Small intestine (tissue), 7 donors: ENCODE results near the gene CDIPT. TPM values are rescaled to one million over a fixed set of nuclear protein-coding genes. Genes with fewer than 3 reads are reported as not detected.

ENCODE experiments used
- DNase-seq, 2 donors: peaks; one replicate each; pipeline versions ENCODE4 v3.0.0 to v3.0.0-alpha.2; 2013
- FAIRE-seq: peaks from 2 replicates; lab custom pipeline; 2012; peaks lifted over from hg19 to GRCh38; lab: Jason Lieb, UNC
- H3K27ac ChIP-seq, 3 donors: one replicate each; pipeline ENCODE4 v1.5.1; 2013; ENCODE audit warnings: low read length in 2 of 3, mild to moderate bottlenecking in 2 of 3, control low read depth in 1 of 3, inconsistent platforms in 1 of 3, low read depth in 1 of 3, moderate library complexity in 1 of 3
- H3K27me3 ChIP-seq, 3 donors: one replicate each; pipeline ENCODE4 v1.6.1; 2013; ENCODE audit warnings: low read length in 3 of 3, inconsistent platforms in 1 of 3; ENCODE audit not compliant: control insufficient read depth in 3 of 3, insufficient read depth in 3 of 3
- H3K36me3 ChIP-seq, 3 donors: one replicate each; pipeline ENCODE4 v1.6.1; 2013; ENCODE audit warnings: low read length in 3 of 3, inconsistent platforms in 1 of 3, low read depth in 1 of 3, mild to moderate bottlenecking in 1 of 3, moderate library complexity in 1 of 3; ENCODE audit not compliant: control insufficient read depth in 3 of 3, insufficient read depth in 2 of 3
- H3K4me1 ChIP-seq, 3 donors: one replicate each; pipeline ENCODE4 v1.6.1; 2013; ENCODE audit warnings: low read length in 2 of 3, inconsistent platforms in 1 of 3, low read depth in 1 of 3, mild to moderate bottlenecking in 1 of 3, moderate library complexity in 1 of 3; ENCODE audit not compliant: control insufficient read depth in 3 of 3, insufficient read depth in 2 of 3
- H3K4me3 ChIP-seq, 3 donors: one replicate each; pipeline ENCODE4 v1.5.1; 2013; ENCODE audit warnings: low read length in 3 of 3, control low read depth in 1 of 3, inconsistent platforms in 1 of 3, low read depth in 1 of 3, mild to moderate bottlenecking in 1 of 3, moderate library complexity in 1 of 3
- H3K9me3 ChIP-seq, 2 donors: one replicate each; pipeline ENCODE4 v1.6.1; 2013; ENCODE audit warnings: low read depth in 1 of 2, low read length in 1 of 2; ENCODE audit not compliant: control insufficient read depth in 2 of 2, insufficient read depth in 1 of 2
- WGBS, 3 donors: extraction: QIAGEN DNeasy Blood & Tissue Kit; methylation state at CpG; one replicate each; pipeline ENCODE4 v1.1.7; 2013; 5-methylcytosine and 5-hydroxymethylcytosine counted together
- polyA plus RNA-seq, 4 donors: library from polyadenylated mRNA; stranded (reverse) in 3 of 4; unstranded in 1 of 4; fragments of 200-250 nt in 3 of 4; fragments of 120-200 nt in 1 of 4; gene quantifications; one replicate each; pipeline versions ENCODE4 v1.2.1 to v1.2.3, GENCODE V29; 2013
- donor health status: healthy with polysubstance abuse.
- donor health status: control.
- donor health status: control.
- donor health status: Bipolar disorder and iron deficiency.
- donor health status: healthy.

CDIPT gene
- polyA plus RNA-seq, 4 donors: 51.9 to 76.9 (median 61.2) TPM

DNA sequence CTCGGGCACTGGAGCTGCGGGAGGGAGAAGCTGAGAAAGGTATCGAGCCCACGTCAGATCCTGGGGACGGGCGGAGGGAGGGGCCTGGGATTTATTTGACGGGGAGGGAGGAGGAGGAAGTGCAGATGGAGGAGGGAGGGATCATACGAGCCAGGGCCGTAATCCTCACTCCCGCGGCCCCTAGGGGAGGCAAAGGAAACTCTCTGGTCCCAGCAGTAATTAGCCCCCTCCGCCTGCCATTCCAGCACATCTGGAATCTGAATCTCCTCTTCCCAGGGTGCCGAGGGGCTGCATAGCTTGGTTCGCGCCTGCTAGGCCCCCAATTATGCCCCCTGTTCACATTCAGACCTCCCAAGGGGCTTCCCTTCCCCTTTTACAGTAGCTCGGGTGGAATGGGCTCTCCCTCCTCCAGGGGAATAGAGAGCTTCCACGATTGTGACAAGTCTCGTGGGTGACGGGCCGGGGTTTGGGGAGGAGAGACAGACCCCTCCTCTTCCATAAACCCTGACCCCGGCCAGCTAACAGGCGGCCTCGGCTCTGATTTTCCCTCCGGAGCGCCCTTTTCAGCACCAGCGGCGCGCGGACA, 36.6 kb upstream of the CDIPT start, which contains the start of gene SEZ6L2:
Gene SEZ6L2 (minus strand): TSS at position 35 of the 586 bp plus-strand sequence. CDS start 531 bp downstream, outside the sequence.
- 1% methylated on average over 26 to 29 of the region's 29 CpGs for WGBS, 3 donors
- peaks cover 0 to 9% (median 0%) of the 10 kb centered on the region in 3 donors for H3K27me3 ChIP-seq
- DNase-seq (peak; percentile 86 to 94), FAIRE-seq (no peak)
- H3K4me3 ChIP-seq: peak within 1 kb of the TSS; percentile 53 to 63 (median 53)
- H3K27ac ChIP-seq: peak within 1 kb of the TSS; percentile 5 to 90 (median 80)
- H3K9me3 ChIP-seq: no peaks in the 10 kb centered on the region
- peaks cover 0 to 20% (median 0%) of the 10 kb centered on the region in 3 donors for H3K36me3 ChIP-seq
- H3K4me1 ChIP-seq: peaks cover 0 to 34% (median 0%) of the 10 kb centered on the region in 3 donors

GRCh38 chr16:29898804-29899515, 35.9 kb upstream of the CDIPT start:
- H3K9me3 ChIP-seq: no peaks in the 10 kb centered on the region
- peak overlapping the region in 2 of 3 donors; percentile 28 to 53 for H3K4me3 ChIP-seq
- peak in 1 of 2 donors; percentile 87 for DNase-seq
- H3K4me1 ChIP-seq: peaks cover 0 to 38% (median 0%) of the 10 kb centered on the region in 3 donors
- H3K36me3 ChIP-seq: peaks cover 0 to 21% (median 0%) of the 10 kb centered on the region in 3 donors
- H3K27me3 ChIP-seq: peaks cover 0 to 9% (median 0%) of the 10 kb centered on the region in 3 donors
- H3K27ac ChIP-seq: peak overlapping the region; percentile 4 to 90 (median 80)
- WGBS, 3 donors: 1 to 3% (median 2%) methylated on average over 24 to 25 of the region's 25 CpGs
- FAIRE-seq: no peak

- peak overlapping the region in 1 of 3 donors; percentile 53 for H3K4me3 ChIP-seq
These were observed 35.2 kb upstream of the CDIPT start for GRCh38 chr16:29898135-29898803.

DNA sequence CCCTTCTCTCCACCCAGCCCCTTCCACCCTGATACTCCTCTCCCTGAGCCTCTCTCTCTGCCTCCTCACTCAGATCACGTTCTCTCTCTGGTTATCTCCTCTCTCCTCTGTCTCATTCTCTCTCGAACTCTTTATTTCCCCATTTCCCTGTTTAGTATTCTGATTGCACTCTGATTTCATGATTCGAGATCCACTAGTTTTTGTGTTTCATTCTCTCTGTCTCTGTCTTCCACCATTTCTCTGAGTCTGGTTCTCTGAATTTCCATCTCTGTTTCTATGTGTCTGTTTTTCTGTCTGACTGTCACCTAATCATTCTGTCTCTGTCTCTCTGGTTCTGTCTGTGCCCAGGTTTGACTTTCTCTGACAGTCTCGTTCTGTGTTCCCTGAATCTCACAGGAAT, 34.3 kb upstream of the CDIPT start:
- WGBS, 3 donors: 36 to 56% (median 47%) methylated on average over 4 of the region's 4 CpGs
- Histone ChIP-seq H3K4me1 (peaks cover 0 to 53% (median under 1%) of the 10 kb centered on the region in 3 donors), H3K9me3 (no peaks in the 10 kb centered on the region), H3K4me3 (no peak overlapping the region), H3K36me3 (peaks cover 0 to 21% (median 0%) of the 10 kb centered on the region in 3 donors), H3K27me3 (peaks cover 0 to 9% (median 0%) of the 10 kb centered on the region in 3 donors), H3K27ac (no peak overlapping the region)
- DNase-seq (no peak), FAIRE-seq (no peak)

More at GRCh38 chr16:29898135-29898803, 35.2 kb upstream of the CDIPT start:
- FAIRE-seq (no peak), DNase-seq (peak in 1 of 2 donors; percentile 28)
- H3K27ac ChIP-seq: peak overlapping the region in 1 of 3 donors; percentile 90
- H3K9me3 ChIP-seq: no peaks in the 10 kb centered on the region
- WGBS, 3 donors: 11 to 21% (median 20%) methylated on average over 7 to 9 of the region's 9 CpGs
- H3K4me1 ChIP-seq: peaks cover 0 to 44% (median 0%) of the 10 kb centered on the region in 3 donors
- H3K27me3 ChIP-seq: peaks cover 0 to 9% (median 0%) of the 10 kb centered on the region in 3 donors
- peaks cover 0 to 16% (median 0%) of the 10 kb centered on the region in 3 donors for H3K36me3 ChIP-seq

GRCh38 chr16:29896841-29897240, 33.8 kb upstream of the CDIPT start:
- Histone ChIP-seq H3K9me3 (no peaks in the 10 kb centered on the region), H3K4me3 (no peak overlapping the region), H3K27me3 (peaks cover 0 to 9% (median 0%) of the 10 kb centered on the region in 3 donors), H3K36me3 (peaks cover 0 to 21% (median 0%) of the 10 kb centered on the region in 3 donors), H3K27ac (no peak overlapping the region), H3K4me1 (peaks cover 0 to 53% (median 4%) of the 10 kb centered on the region in 3 donors)
- DNase-seq (no peak), FAIRE-seq (no peak)
- WGBS, 3 donors: 42 to 61% (median 47%) methylated on average over 10 to 15 of the region's 15 CpGs

DNA sequence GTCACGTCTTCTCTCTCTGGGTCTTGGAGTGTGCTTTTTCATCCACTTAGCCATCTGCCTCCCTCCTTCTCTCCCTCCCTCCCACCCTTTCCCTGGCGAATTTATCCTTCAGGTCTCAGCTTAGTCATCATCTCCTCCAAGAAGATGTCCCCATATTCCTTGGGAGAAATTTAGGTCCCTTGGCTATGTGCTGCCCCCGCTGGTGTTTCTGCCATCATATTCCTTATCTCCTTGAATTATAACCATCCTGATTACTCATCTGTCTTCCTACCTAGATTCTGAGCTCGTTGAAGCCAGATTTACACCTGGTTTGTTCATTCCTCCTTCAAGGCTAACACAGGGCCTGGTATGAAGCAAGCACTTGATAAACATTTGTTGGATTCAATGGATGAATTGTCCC, 31.3 kb upstream of the CDIPT start:
- Histone ChIP-seq H3K27me3 (peaks cover 0 to 9% (median 0%) of the 10 kb centered on the region in 3 donors), H3K9me3 (no peaks in the 10 kb centered on the region), H3K36me3 (peaks cover 0 to 20% (median 0%) of the 10 kb centered on the region in 3 donors), H3K4me1 (peaks cover 0 to 42% (median 4%) of the 10 kb centered on the region in 3 donors), H3K4me3 (no peak overlapping the region), H3K27ac (no peak overlapping the region)
- FAIRE-seq: no peak
- 50 to 67% (median 64%) methylated on average over 4 of the region's 4 CpGs for WGBS, 3 donors
- DNase-seq: no peak

DNA sequence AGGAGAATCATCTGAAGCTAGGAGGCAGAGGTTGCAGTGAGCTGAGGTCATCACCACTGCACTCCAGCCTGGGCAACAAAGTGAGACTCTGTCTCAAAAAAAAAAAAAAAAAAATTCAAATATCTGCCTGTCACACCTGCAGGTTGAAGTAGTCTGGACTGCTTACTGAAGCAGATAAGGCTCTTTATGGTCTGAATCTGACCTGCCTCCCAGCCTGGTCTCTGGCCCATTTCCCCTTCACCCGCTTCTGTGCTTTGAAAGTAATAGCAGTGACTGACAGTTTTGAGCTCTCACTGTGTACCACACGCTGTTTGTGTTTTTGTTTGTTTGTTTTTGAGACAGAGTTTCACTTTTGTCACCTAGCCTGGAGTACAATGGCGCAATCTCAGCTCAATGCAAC, 30.5 kb upstream of the CDIPT start:
- H3K27ac ChIP-seq: peak overlapping the region in 1 of 3 donors; percentile 87
- 51 to 70% (median 57%) methylated on average over 3 of the region's 3 CpGs for WGBS, 3 donors
- H3K4me3 ChIP-seq: no peak overlapping the region
- DNase-seq (peak in 1 of 2 donors; percentile 51), FAIRE-seq (no peak)
- H3K4me1 ChIP-seq: peaks cover 0 to 39% (median 4%) of the 10 kb centered on the region in 3 donors
- H3K9me3 ChIP-seq: no peaks in the 10 kb centered on the region
- peaks cover 0 to 6% (median 0%) of the 10 kb centered on the region in 3 donors for H3K27me3 ChIP-seq
- H3K36me3 ChIP-seq: peaks cover 0 to 22% (median 0%) of the 10 kb centered on the region in 3 donors

DNA sequence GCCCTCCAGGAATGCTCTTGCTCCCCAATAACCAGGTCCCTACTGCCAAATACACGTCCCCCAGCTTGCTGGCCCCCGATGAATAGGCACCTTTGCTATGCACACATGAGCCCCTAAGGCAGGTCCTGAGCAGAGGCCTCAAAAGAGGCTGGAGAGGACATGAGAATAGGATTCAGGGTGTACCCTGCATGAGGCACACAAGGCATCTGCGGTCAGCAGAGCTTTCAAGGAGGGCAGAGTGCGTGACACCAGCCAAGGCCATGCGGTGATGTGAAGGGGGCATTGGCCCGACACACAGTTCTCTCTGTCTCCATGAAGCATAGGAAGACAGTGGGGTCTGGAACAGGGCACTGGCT, 29.4 kb upstream of the CDIPT start:
- no peak for FAIRE-seq
- no peaks in the 10 kb centered on the region for H3K9me3 ChIP-seq
- no peak for DNase-seq
- H3K36me3 ChIP-seq: peaks cover 0 to 31% (median 0%) of the 10 kb centered on the region in 3 donors
- H3K4me3 ChIP-seq: no peak overlapping the region
- peak overlapping the region; percentile 55 to 87 (median 82) for H3K27ac ChIP-seq
- H3K27me3 ChIP-seq: peaks cover 0 to 1% (median 0%) of the 10 kb centered on the region in 3 donors
- peaks cover 0 to 29% (median 4%) of the 10 kb centered on the region in 3 donors for H3K4me1 ChIP-seq
- WGBS, 3 donors: 41 to 77% (median 57%) methylated on average over 6 of the region's 6 CpGs
